ENCODE results near the gene CHCHD3. TPM values are rescaled to one million over a fixed set of nuclear protein-coding genes. Genes with fewer than 3 reads are reported as not detected.

Gene CHCHD3
- polyA plus RNA-seq, 3 donors, result 30.5 to 56.7 (median 48.8) TPM

- Histone ChIP-seq H3K4me3 (replicated peaks in 1 of 3; ENCODE audit: low read depth in 2 of 3, low read length in 3 of 3) (no peak overlapping the region), H2AFZ (ENCODE audit: insufficient read depth, low read depth, low read length, poor library complexity, severe bottlenecking) (no peak overlapping the region), H3K4me1 (ENCODE audit: control insufficient read depth in 1 of 2, insufficient read depth in 2 of 2, low read length in 2 of 2) (no peaks in the 10 kb centered on the region), H3K9ac (ENCODE audit: insufficient read depth, low read length, poor library complexity, severe bottlenecking) (no peak overlapping the region), H3K36me3 (replicated peaks in 1 of 2; ENCODE audit: control insufficient read depth in 1 of 2, insufficient read depth in 2 of 2, low read length in 2 of 2) (peaks cover 8 to 43% of the 10 kb centered on the region in 2 donors), H3K9me3 (replicated peaks in 1 of 2; ENCODE audit: control insufficient read depth in 1 of 2, insufficient read depth in 1 of 2, low read length in 2 of 2) (no peaks in the 10 kb centered on the region), H3K79me2 (ENCODE audit: insufficient read depth, low read length) (no peaks in the 10 kb centered on the region), H4K20me1 (ENCODE audit: insufficient read depth, low read length) (no peaks in the 10 kb centered on the region), H3K4me2 (replicated peaks; ENCODE audit: extremely low read depth, low read length, poor library complexity, severe bottlenecking) (no peak overlapping the region), H3K27ac (ENCODE audit: low read depth in 1 of 2, low read length in 2 of 2) (no peak overlapping the region), H3K27me3 (ENCODE audit: control insufficient read depth in 2 of 2, insufficient read depth in 2 of 2, low read length in 2 of 2) (no peaks in the 10 kb centered on the region)
- no peak for DNase-seq
- no peak overlapping the region for H3K27ac Mint-ChIP-seq
- no peak for TF ChIP-seq CTCF (IDR thresholded peaks at IDR 0.05)
- intact Hi-C loops (cut with micrococcal nuclease), result no loop called here
- no peaks in the 10 kb centered on the region for H3K27me3 Mint-ChIP-seq (ENCODE audit: low read depth in 3 of 3)
- no peak overlapping the region for H3K4me3 Mint-ChIP-seq
- peaks cover 10% of the 10 kb centered on the region for H3K4me1 Mint-ChIP-seq
- peaks cover 0 to 2% (median 0%) of the 10 kb centered on the region in 7 donors for H3K9me3 Mint-ChIP-seq
- WGBS (ENCODE audit: insufficient coverage), result 100% methylated on average over 1 of the region's 6 CpGs
- peaks cover 29 to 38% of the 10 kb centered on the region in 2 donors for H3K36me3 Mint-ChIP-seq
Observed at GRCh38 chr7:132789281-132789680, 292.6 kb downstream of the CHCHD3 start.

GRCh38 chr7:132785870-132786269, 296.0 kb downstream of the CHCHD3 start:
- H3K4me3 ChIP-seq (replicated peaks in 1 of 3; ENCODE audit: low read depth in 2 of 3, low read length in 3 of 3), result no peak overlapping the region
- Mint-ChIP-seq H3K27ac (peak overlapping the region in 1 of 7 donors; percentile 28), H3K4me3 (no peak overlapping the region), H3K36me3 (peaks cover 33 to 34% of the 10 kb centered on the region in 2 donors), H3K9me3 (peaks cover 0 to 2% (median 0%) of the 10 kb centered on the region in 7 donors), H3K4me1 (peaks cover 6% of the 10 kb centered on the region), H3K27me3 (ENCODE audit: low read depth in 3 of 3) (no peaks in the 10 kb centered on the region)
- H3K9ac ChIP-seq (ENCODE audit: insufficient read depth, low read length, poor library complexity, severe bottlenecking), result no peak overlapping the region
- H2AFZ ChIP-seq (ENCODE audit: insufficient read depth, low read depth, low read length, poor library complexity, severe bottlenecking), result no peak overlapping the region
- H3K27ac ChIP-seq (ENCODE audit: low read depth in 1 of 2, low read length in 2 of 2), result no peak overlapping the region
- no peak overlapping the region for H3K4me2 ChIP-seq (replicated peaks; ENCODE audit: extremely low read depth, low read length, poor library complexity, severe bottlenecking)
- intact Hi-C loops (cut with micrococcal nuclease), result no loop called here
- WGBS (ENCODE audit: insufficient coverage), result 100% methylated on average over 2 of the region's 6 CpGs
- no peaks in the 10 kb centered on the region for H3K4me1 ChIP-seq (ENCODE audit: control insufficient read depth in 1 of 2, insufficient read depth in 2 of 2, low read length in 2 of 2)
- peaks cover 11 to 35% of the 10 kb centered on the region in 2 donors for H3K36me3 ChIP-seq (replicated peaks in 1 of 2; ENCODE audit: control insufficient read depth in 1 of 2, insufficient read depth in 2 of 2, low read length in 2 of 2)
- H3K79me2 ChIP-seq (ENCODE audit: insufficient read depth, low read length), result no peaks in the 10 kb centered on the region
- TF ChIP-seq CTCF (IDR thresholded peaks at IDR 0.05), result no peak
- no peaks in the 10 kb centered on the region for H4K20me1 ChIP-seq (ENCODE audit: insufficient read depth, low read length)
- H3K9me3 ChIP-seq (replicated peaks in 1 of 2; ENCODE audit: control insufficient read depth in 1 of 2, insufficient read depth in 1 of 2, low read length in 2 of 2), result no peaks in the 10 kb centered on the region
- no peak for DNase-seq
- H3K27me3 ChIP-seq (ENCODE audit: control insufficient read depth in 2 of 2, insufficient read depth in 2 of 2, low read length in 2 of 2), result no peaks in the 10 kb centered on the region
